ENCODE data around the gene INVS. TPM values are rescaled to one million over a fixed set of nuclear protein-coding genes. Genes with fewer than 3 reads are reported as not detected.

INVS gene
- 10 to 100 TPM; 18.0 to 20.4 TPM for total RNA-seq

- H3K9me3 Mint-ChIP-seq = no peaks in the 10 kb centered on the region
- intact Hi-C loops (cut with micrococcal nuclease) = loop anchor here (10.0 kb wide), 1 partner anchor 116 kb away; no protein-coding TSS in a partner anchor
- CTCF ChIA-PET = interaction anchor here (1.0 kb wide), 2 partner anchors 115 to 225 kb away, joined by 3 to 4 read pairs; no protein-coding TSS in a partner anchor
Measured at GRCh38 chr9:100098887-100099721, at the start of gene INVS, which contains the start of gene ERP44. TSS of gene INVS (plus strand) at chr9:100099243. CDS start at chr9:100104522, 5,279 bp downstream. TSS of gene ERP44 (minus strand) at chr9:100099000. CDS start at chr9:100098840, 160 bp downstream.

GRCh38 chr9:100049551-100049950 lies 49.5 kb upstream of the INVS start:
- Mint-ChIP-seq H3K9me3 (no peaks in the 10 kb centered on the region), H3K36me3 (ENCODE audit: low read depth) (peaks cover 36% of the 10 kb centered on the region), H3K4me3 (no peak overlapping the region), H3K27ac (no peak overlapping the region), H3K4me1 (ENCODE audit: low read depth) (peaks cover 17% of the 10 kb centered on the region), H3K27me3 (no peaks in the 10 kb centered on the region)
- ATAC-seq (no peak), DNase-seq (no peak)
- ChIA-PET POLR2A (no interaction called here), CTCF (interaction anchor here (0.8 kb wide), 1 partner anchor 100 kb away, joined by 3 read pairs; no protein-coding TSS in a partner anchor)
- no peak for TF ChIP-seq CTCF (IDR thresholded peaks at IDR 0.05)
- intact Hi-C loops (cut with micrococcal nuclease) = no loop called here

More at GRCh38 chr9:100098887-100099721, at the start of gene INVS, which contains the start of gene ERP44:
- Mint-ChIP-seq H3K4me3 (peak within 1 kb of the TSS; percentile 98), H3K27me3 (no peaks in the 10 kb centered on the region), H3K27ac (peak within 1 kb of the TSS; percentile 96), H3K4me1 (ENCODE audit: low read depth) (peaks cover 29% of the 10 kb centered on the region), H3K36me3 (ENCODE audit: low read depth) (peaks cover 12% of the 10 kb centered on the region)
- no peak for TF ChIP-seq CTCF (IDR thresholded peaks at IDR 0.05)
- peak; percentile 99 for DNase-seq
- ATAC-seq = peak; percentile 99
- POLR2A ChIA-PET = interaction anchor here (1.0 to 1.2 kb wide), 3 partner anchors 12 to 966 kb away, joined by 3 to 6 read pairs (median 3); no protein-coding TSS in a partner anchor

GRCh38 chr9:100052375-100052774 lies 46.7 kb upstream of the INVS start:
- Mint-ChIP-seq H3K27ac (no peak overlapping the region), H3K4me3 (no peak overlapping the region), H3K36me3 (ENCODE audit: low read depth) (peaks cover 24% of the 10 kb centered on the region), H3K9me3 (no peaks in the 10 kb centered on the region), H3K27me3 (no peaks in the 10 kb centered on the region), H3K4me1 (ENCODE audit: low read depth) (peaks cover 8% of the 10 kb centered on the region)
- CTCF ChIA-PET = no interaction called here
- ATAC-seq (no peak), DNase-seq (no peak)
- no peak for TF ChIP-seq CTCF (IDR thresholded peaks at IDR 0.05)
- POLR2A ChIA-PET = no interaction called here
- intact Hi-C loops (cut with micrococcal nuclease) = no loop called here

- DNase-seq = no peak
- H3K27ac Mint-ChIP-seq = peak overlapping the region; percentile 11
- ATAC-seq = no peak
- H3K36me3 Mint-ChIP-seq (ENCODE audit: low read depth) = peaks cover 12% of the 10 kb centered on the region
- H3K4me3 Mint-ChIP-seq = no peak overlapping the region
- intact Hi-C loops (cut with micrococcal nuclease) = no loop called here
- no peaks in the 10 kb centered on the region for H3K27me3 Mint-ChIP-seq
- CTCF ChIA-PET = no interaction called here
- POLR2A ChIA-PET = no interaction called here
- no peak for TF ChIP-seq CTCF (IDR thresholded peaks at IDR 0.05)
- H3K9me3 Mint-ChIP-seq = no peaks in the 10 kb centered on the region
- H3K4me1 Mint-ChIP-seq (ENCODE audit: low read depth) = peaks cover 11% of the 10 kb centered on the region
Measured at GRCh38 chr9:100056561-100056960, 42.5 kb upstream of the INVS start.

- intact Hi-C loops (cut with micrococcal nuclease) = no loop called here
- Mint-ChIP-seq H3K4me1 (ENCODE audit: low read depth) (peaks cover 11% of the 10 kb centered on the region), H3K9me3 (no peaks in the 10 kb centered on the region), H3K27me3 (no peaks in the 10 kb centered on the region), H3K36me3 (ENCODE audit: low read depth) (peaks cover 9% of the 10 kb centered on the region), H3K27ac (no peak overlapping the region), H3K4me3 (no peak overlapping the region)
- POLR2A ChIA-PET = no interaction called here
- CTCF ChIA-PET = no interaction called here
- ATAC-seq (no peak), DNase-seq (no peak)
- TF ChIP-seq CTCF (IDR thresholded peaks at IDR 0.05) = no peak
Measured at GRCh38 chr9:100057624-100058023, 41.4 kb upstream of the INVS start.

Measured in activated CD8-positive, alpha-beta T cell treated with anti-CD3 and anti-CD28 coated beads for 36 hours (primary cell).